H1 (cell line): Measurements from ENCODE around the gene SPACA4. TPM values are rescaled to one million over a fixed set of nuclear protein-coding genes. Genes with fewer than 3 reads are reported as not detected.

Experiments used
- CTCF ChIA-PET: fragments of 300-600 bp; sonication (Branson Sonifier 250); formaldehyde crosslinking; loops from one replicate; lab custom pipeline; 2021; ENCODE audit not compliant: partially characterized antibody; lab: Charles Lee
- POLR2A ChIA-PET: fragments of 300-600 bp; sonication (Branson Sonifier 250); formaldehyde crosslinking; loops from one replicate; lab custom pipeline; 2021; ENCODE audit warnings: inconsistent platforms; ENCODE audit not compliant: partially characterized antibody; lab: Charles Lee
- DNase-seq, 2 experiments: peaks; one replicate each; pipeline versions ENCODE4 v3.0.0 to v3.0.0-alpha.2; 2010 to 2022; ENCODE audit warnings: low spot score in 2 of 2, low read depth in 1 of 2, mixed read lengths in 1 of 2
- FAIRE-seq: peaks from 2 replicates; lab custom pipeline; 2011; peaks lifted over from hg19 to GRCh38; lab: Jason Lieb, UNC
- H2AFZ ChIP-seq: 2 replicates; pipeline ENCODE4 v1.8.1; 2012; ENCODE audit warnings: low read length, inconsistent platforms
- H2AK5ac ChIP-seq: 2 replicates; pipeline ENCODE4 v1.6.1; 2013; ENCODE audit warnings: low read depth, low read length
- H2BK120ac ChIP-seq: replicated peaks from 2 replicates; pipeline ENCODE3; 2013; ENCODE audit warnings: low read depth, low read length, inconsistent platforms
- H2BK12ac ChIP-seq: 2 replicates; pipeline ENCODE4 v1.6.1; 2013; ENCODE audit warnings: low read depth, low read length
- H2BK15ac ChIP-seq: 2 replicates; pipeline ENCODE4 v1.6.1; 2013; ENCODE audit warnings: low read length
- H2BK20ac ChIP-seq: 2 replicates; pipeline ENCODE4 v1.6.1; 2013; ENCODE audit warnings: low read length
- H2BK5ac ChIP-seq: 2 replicates; pipeline ENCODE4 v1.6.1; 2013; ENCODE audit warnings: low read depth, low read length
- H3K14ac ChIP-seq: 2 replicates; pipeline ENCODE4 v1.6.1; 2013; ENCODE audit warnings: inconsistent platforms; ENCODE audit not compliant: insufficient read length
- H3K18ac ChIP-seq: 2 replicates; pipeline ENCODE4 v1.6.1; 2013; ENCODE audit warnings: low read length; ENCODE audit errors: extremely low read depth
- H3K23ac ChIP-seq: 2 replicates; pipeline ENCODE4 v1.6.1; 2013; ENCODE audit warnings: inconsistent platforms; ENCODE audit not compliant: insufficient read length
- H3K23me2 ChIP-seq: 2 replicates; pipeline ENCODE4 v1.6.1; 2013; ENCODE audit warnings: low read depth, low read length
- H3K27ac ChIP-seq: 2 replicates; pipeline ENCODE4 v1.6.1; 2011; ENCODE audit warnings: low read depth, low read length, inconsistent platforms
- H3K27me3 ChIP-seq, 4 experiments: replicated peaks in 1 of 4; 1 replicate in 1 of 4; 2 replicates in 3 of 4; pipeline versions ENCODE4 v1.6.1 to v1.8.1; 2011 to 2013; ENCODE audit warnings: low read length in 3 of 4, mild to moderate bottlenecking in 3 of 4, inconsistent platforms in 2 of 4, mixed read lengths in 2 of 4, moderate library complexity in 1 of 4; ENCODE audit not compliant: control insufficient read depth in 3 of 4, insufficient read depth in 3 of 4; ENCODE audit errors: extremely low read depth in 1 of 4
- H3K36me3 ChIP-seq, 4 experiments: 2 replicates each; pipeline versions ENCODE4 v1.6.1 to v1.8.1; 2011 to 2013; ENCODE audit warnings: mild to moderate bottlenecking in 4 of 4, low read length in 3 of 4, moderate library complexity in 2 of 4, control low read depth in 1 of 4, inconsistent platforms in 1 of 4; ENCODE audit not compliant: insufficient read depth in 4 of 4, control insufficient read depth in 2 of 4
- H3K4ac ChIP-seq: replicated peaks from 2 replicates; pipeline ENCODE3; 2013; ENCODE audit warnings: low read length, low read depth, mixed read lengths, inconsistent platforms; ENCODE audit not compliant: insufficient read length
- H3K4me1 ChIP-seq, 4 experiments: replicated peaks in 1 of 4; 1 replicate in 1 of 4; 2 replicates in 3 of 4; pipeline versions ENCODE4 v1.6.1 to v1.8.1; 2011 to 2013; ENCODE audit warnings: low read length in 3 of 4, inconsistent platforms in 2 of 4, mixed read lengths in 1 of 4; ENCODE audit not compliant: insufficient read depth in 4 of 4, control insufficient read depth in 3 of 4
- H3K4me2 ChIP-seq, 2 experiments: 2 replicates each; pipeline versions ENCODE4 v1.6.1 to v1.8.1; 2011 to 2013; ENCODE audit warnings: low read depth in 2 of 2, low read length in 2 of 2, control low read depth in 1 of 2, inconsistent platforms in 1 of 2, mild to moderate bottlenecking in 1 of 2; ENCODE audit not compliant: insufficient read depth in 1 of 2
- H3K4me3 ChIP-seq, 4 experiments: fragments of 200-600, 300-600 bp in 1 of 4; sonication (generic), shearing (Covaris generic), sonication (Bioruptor Twin) in 1 of 4; 2 replicates each; pipeline versions ENCODE4 v1.5.1 to v1.8.1; 2011 to 2016; ENCODE audit warnings: low read length in 4 of 4, low read depth in 3 of 4, control low read depth in 2 of 4, inconsistent platforms in 2 of 4, mild to moderate bottlenecking in 2 of 4, mixed read lengths in 1 of 4, moderate library complexity in 1 of 4; ENCODE audit not compliant: insufficient read depth in 2 of 4; ENCODE audit errors: extremely low read depth in 1 of 4
- H3K56ac ChIP-seq: replicated peaks from 2 replicates; pipeline ENCODE3; 2013; ENCODE audit warnings: low read depth, mild to moderate bottlenecking, mixed read lengths, low read length, inconsistent platforms; ENCODE audit not compliant: insufficient read length
- H3K79me1 ChIP-seq: 2 replicates; pipeline ENCODE4 v1.6.1; 2013; ENCODE audit warnings: low read depth, low read length, control low read depth
- H3K79me2 ChIP-seq, 2 experiments: 2 replicates each; pipeline versions ENCODE4 v1.6.1 to v1.8.1; 2012 to 2013; ENCODE audit warnings: low read length in 2 of 2, mild to moderate bottlenecking in 2 of 2, inconsistent platforms in 1 of 2; ENCODE audit not compliant: insufficient read depth in 2 of 2, control insufficient read depth in 1 of 2
- H3K9ac ChIP-seq, 4 experiments: replicated peaks in 1 of 4; 1 replicate in 1 of 4; 2 replicates in 3 of 4; pipeline versions ENCODE4 v1.6.1 to v1.8.1; 2011 to 2013; ENCODE audit warnings: low read depth in 3 of 4, low read length in 3 of 4, control low read depth in 2 of 4, mild to moderate bottlenecking in 2 of 4, moderate library complexity in 2 of 4, inconsistent platforms in 1 of 4; ENCODE audit errors: extremely low read depth in 1 of 4
- H3K9me3 ChIP-seq, 2 experiments: 2 replicates each; pipeline versions ENCODE4 v1.6.1 to v1.8.1; 2012 to 2013; ENCODE audit warnings: mild to moderate bottlenecking in 2 of 2, moderate library complexity in 2 of 2, control low read depth in 1 of 2, inconsistent platforms in 1 of 2, low read depth in 1 of 2, low read length in 1 of 2, mixed read lengths in 1 of 2; ENCODE audit not compliant: insufficient read depth in 2 of 2
- H4K20me1 ChIP-seq, 2 experiments: replicated peaks in 1 of 2; 2 replicates each; pipeline versions ENCODE3 to v1.8.1; 2011 to 2013; ENCODE audit warnings: inconsistent platforms in 2 of 2, low read length in 2 of 2, mild to moderate bottlenecking in 1 of 2; ENCODE audit not compliant: insufficient read depth in 2 of 2, control insufficient read depth in 1 of 2
- H4K5ac ChIP-seq: 2 replicates; pipeline ENCODE4 v1.6.1; 2013; ENCODE audit warnings: low read length, low read depth, mixed read lengths, inconsistent platforms; ENCODE audit not compliant: insufficient read length
- H4K8ac ChIP-seq: 2 replicates; pipeline ENCODE4 v1.8.0; 2013; ENCODE audit warnings: mild to moderate bottlenecking, moderate library complexity, low read length, inconsistent platforms; ENCODE audit not compliant: insufficient read depth; ENCODE audit errors: extremely low read depth
- H4K91ac ChIP-seq: replicated peaks from 2 replicates; pipeline ENCODE3; 2013; ENCODE audit warnings: low read length, mixed read lengths, inconsistent platforms; ENCODE audit not compliant: insufficient read length
- POLR2A ChIP-seq, 2 experiments: IDR thresholded peaks; 1 replicate in 1 of 2; 2 replicates in 1 of 2; pipeline ENCODE4 v1.6.1; 2011; ENCODE audit warnings: low read depth in 2 of 2, low read length in 2 of 2, mild to moderate bottlenecking in 2 of 2; ENCODE audit errors: control extremely low read depth in 1 of 2
- RXRA ChIP-seq: IDR thresholded peaks from 2 replicates; pipeline ENCODE4 v1.6.1; 2011; ENCODE audit warnings: low read depth, mild to moderate bottlenecking, low read length, moderate library complexity; ENCODE audit not compliant: insufficient read depth
- SAP30 ChIP-seq: fragments of 300-600 bp; sonication (generic); IDR thresholded peaks from 2 replicates; pipeline ENCODE4 v1.7.1; 2012; ENCODE audit warnings: low read length, moderate library complexity, mild to moderate bottlenecking, inconsistent platforms; ENCODE audit not compliant: insufficient read depth, insufficient replicate concordance
- WGBS, 2 experiments: shearing (Covaris generic) in 1 of 2; methylation state at CpG; one replicate each; pipeline versions ENCODE4 v1.1.6 to v1.1.7; 2013 to 2015; ENCODE audit warnings: low lambda C conversion rate in 2 of 2, mixed read lengths in 2 of 2, inconsistent platforms in 1 of 2, low coverage in 1 of 2, missing lambda C conversion rate in 1 of 2; ENCODE audit not compliant: insufficient replicate concordance in 2 of 2, insufficient coverage in 1 of 2, insufficient read length in 1 of 2; ENCODE audit errors: extremely low coverage in 1 of 2, missing lambda C conversion rate in 1 of 2; 5-methylcytosine and 5-hydroxymethylcytosine counted together
- polyA plus RNA-seq, 7 experiments: library from polyadenylated mRNA; depleted of rRNA in 3 of 7; stranded (reverse) in 5 of 7; unstranded in 2 of 7; fragments of >200 nt in 5 of 7; fragments of 200-250 nt in 2 of 7; gene quantifications; 1 replicate in 5 of 7; 2 replicates in 1 of 7; 4 replicates in 1 of 7; pipeline versions ENCODE4 v1.2.1 to v1.2.3, GENCODE V29; 2011 to 2013; ENCODE audit warnings: missing spikeins in 2 of 7, mixed read lengths in 2 of 7
- total RNA-seq: library from RNA; stranded (reverse); fragmentation: NEBNext Ultra II Directional; extraction: Animal tissue kit (Norgen Biotek cat#: 25700); gene quantifications from 2 replicates; pipeline ENCODE4 v1.2.1, GENCODE V29; 2021

SPACA4 gene
- total and polyA plus RNA-seq, 2 of the 8 experiments (the other 6 are each of a cell fraction or from before 2014, with no cell fraction given): not detected

DNA sequence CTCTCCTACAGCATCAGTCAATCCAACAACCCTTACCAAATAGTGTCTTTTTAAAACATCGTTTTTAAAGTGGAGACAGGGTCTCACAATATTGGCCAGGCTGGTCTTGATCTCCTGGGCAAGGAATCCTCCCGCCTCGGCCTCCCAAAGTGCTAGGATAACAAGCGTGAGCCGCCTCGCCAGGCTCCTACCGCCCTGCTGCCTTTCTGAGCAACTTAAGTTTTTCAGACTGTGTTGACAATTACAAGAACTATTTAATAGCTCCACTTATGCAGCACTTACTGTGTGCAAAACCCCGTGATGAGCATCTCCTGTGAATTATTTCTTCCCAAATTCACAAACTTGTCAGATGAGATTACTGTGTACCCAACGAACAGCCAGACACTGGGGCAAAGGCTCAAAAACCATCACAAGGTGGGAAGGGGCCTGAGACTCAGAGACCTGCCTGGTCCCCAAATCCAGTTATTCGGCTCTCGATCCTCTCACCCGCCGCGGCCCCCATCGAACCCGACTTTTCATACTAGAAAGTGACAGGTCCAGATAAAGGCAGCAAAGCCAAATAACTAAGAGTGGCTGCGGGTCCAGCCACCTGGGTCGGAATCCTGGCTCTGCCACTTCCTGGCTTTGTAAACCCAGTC, 11.9 kb downstream of the SPACA4 start:
- Histone ChIP-seq H3K79me1 (peaks cover 4% of the 10 kb centered on the region; the same call in 1 of the 2 replicates), H2BK120ac (no peak overlapping the region), H4K20me1 (peaks cover 25 to 38% of the 10 kb centered on the region in 2 experiments), H3K23me2 (peaks cover 4% of the 10 kb centered on the region; the same call in 1 of the 2 replicates), H3K18ac (no peak overlapping the region; the same call in 1 of the 2 replicates), H4K5ac (peak overlapping the region; percentile 78), H3K27me3 (no peaks in the 10 kb centered on the region), H3K9ac (peak overlapping the region; percentile 94 to 100 (median 96)), H2AK5ac (0 out of 2 replicates have a peak overlapping the region, but pooled peaks have one; percentile 57), H3K27ac (peak overlapping the region; percentile 87), H3K79me2 (peaks cover 20 to 31% of the 10 kb centered on the region in 2 experiments), H2BK20ac (no peak overlapping the region), H3K4me2 (peak overlapping the region; percentile 64 to 84), H2BK5ac (peak overlapping the region; percentile 87), H3K56ac (peak overlapping the region; percentile 33), H3K23ac (no peak overlapping the region), H2BK15ac (no peak overlapping the region), H3K4me1 (peaks cover 3 to 45% (median 36%) of the 10 kb centered on the region in 4 experiments), H2BK12ac (no peak overlapping the region; the same call in 1 of the 2 replicates), H4K91ac (peak overlapping the region; percentile 82), H3K36me3 (peaks cover 17 to 32% (median 21%) of the 10 kb centered on the region in 4 experiments), H2AFZ (no peak overlapping the region), H3K9me3 (no peaks in the 10 kb centered on the region), H3K4me3 (peak overlapping the region; percentile 83 to 97 (median 94)), H3K4ac (peak overlapping the region; percentile 80), H4K8ac (peak overlapping the region; percentile 97; the same call in 1 of the 2 replicates), H3K14ac (no peak overlapping the region)
- no peak for FAIRE-seq
- 1% methylated on average over 18 of the region's 18 CpGs; no CpG with 5 or more reads in 1 of the 2 experiments for WGBS, 2 experiments
- POLR2A ChIA-PET: interaction anchor here (1.0 to 30.9 kb wide), 15 partner anchors 5 to 263 kb away, joined by 3 to 788 read pairs (median 5); partner anchors contain the start of genes CA11, DBP, FAM83E and FUT2
- TF ChIP-seq RXRA (no peak), POLR2A (IDR thresholded peaks at IDR 0.05; ENCODE audit: control extremely low read depth in 1 of 2, low read depth in 2 of 2, low read length in 2 of 2) (peak in 1 of 2 experiments; percentile 5; a peak in 1 of 3 replicates), SAP30 (peak; percentile 75)
- DNase-seq: no peak
- CTCF ChIA-PET: interaction anchor here (0.8 to 7.2 kb wide), 5 partner anchors 9 to 164 kb away, joined by 3 to 37 read pairs (median 4); no protein-coding TSS in a partner anchor
